Measurements from ENCODE around the gene GATB. TPM values are rescaled to one million over a fixed set of nuclear protein-coding genes. Genes with fewer than 3 reads are reported as not detected.

Gene GATB
- total and polyA plus RNA-seq, 2 experiments from 2014 or later = 17.7 to 18.9 TPM

DNA sequence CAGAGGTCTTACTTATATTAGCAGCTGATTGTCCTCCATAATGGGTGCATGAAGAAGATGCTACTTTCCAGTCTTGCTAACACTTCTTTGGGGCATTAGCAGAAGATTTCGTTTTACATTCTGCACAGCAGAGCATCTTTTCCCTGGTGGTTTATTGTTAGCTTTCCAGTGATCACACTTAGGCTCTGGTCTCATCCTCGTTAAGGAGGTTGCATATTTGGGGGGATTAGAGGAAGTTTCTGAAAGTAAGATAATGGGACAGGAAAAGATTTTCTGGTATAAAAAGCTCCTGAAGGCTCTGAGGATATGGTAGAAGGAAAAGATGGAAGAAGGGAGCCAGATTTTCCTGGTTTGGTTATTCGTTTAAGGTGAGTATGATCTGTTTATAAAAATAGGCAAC is 134.1 kb downstream of the GATB start:
- ATAC-seq (no peak), DNase-seq (ENCODE audit: low spot score) (no peak)
- peaks cover 11% of the 10 kb centered on the region; the same call in 1 of the 2 replicates for H3K79me2 ChIP-seq (replicated peaks; ENCODE audit: insufficient read depth)
- Mint-ChIP-seq H3K4me1 (peaks cover 22% of the 10 kb centered on the region), H3K36me3 (ENCODE audit: low read depth) (no peaks in the 10 kb centered on the region), H3K27me3 (ENCODE audit: insufficient read depth, low read depth, poor library complexity) (no peaks in the 10 kb centered on the region), H3K27ac (no peak overlapping the region), H3K4me3 (no peak overlapping the region), H3K9me3 (no peaks in the 10 kb centered on the region)
- H3K9me2 ChIP-seq (ENCODE audit: insufficient read depth) = no peaks in the 10 kb centered on the region
- H3K4me1 ChIP-seq (ENCODE audit: insufficient read depth) = peaks cover 13% of the 10 kb centered on the region
- no peaks in the 10 kb centered on the region for H3F3A ChIP-seq (replicated peaks; ENCODE audit: low read depth)
- H3K36me3 ChIP-seq (ENCODE audit: insufficient read depth) = no peaks in the 10 kb centered on the region
- H3K4me3 ChIP-seq = no peak overlapping the region
- no peak overlapping the region for H2AFZ ChIP-seq
- no peaks in the 10 kb centered on the region; the same call in 1 of the 2 replicates for H4K20me1 ChIP-seq (replicated peaks; ENCODE audit: insufficient read depth)
- no peaks in the 10 kb centered on the region for H3K27me3 ChIP-seq (ENCODE audit: insufficient read depth)
- no peak for TF ChIP-seq EZH2 (IDR thresholded peaks at IDR 0.05; ENCODE audit: low read depth, unreplicated experiment)
- TF ChIP-seq, protein P1, sequence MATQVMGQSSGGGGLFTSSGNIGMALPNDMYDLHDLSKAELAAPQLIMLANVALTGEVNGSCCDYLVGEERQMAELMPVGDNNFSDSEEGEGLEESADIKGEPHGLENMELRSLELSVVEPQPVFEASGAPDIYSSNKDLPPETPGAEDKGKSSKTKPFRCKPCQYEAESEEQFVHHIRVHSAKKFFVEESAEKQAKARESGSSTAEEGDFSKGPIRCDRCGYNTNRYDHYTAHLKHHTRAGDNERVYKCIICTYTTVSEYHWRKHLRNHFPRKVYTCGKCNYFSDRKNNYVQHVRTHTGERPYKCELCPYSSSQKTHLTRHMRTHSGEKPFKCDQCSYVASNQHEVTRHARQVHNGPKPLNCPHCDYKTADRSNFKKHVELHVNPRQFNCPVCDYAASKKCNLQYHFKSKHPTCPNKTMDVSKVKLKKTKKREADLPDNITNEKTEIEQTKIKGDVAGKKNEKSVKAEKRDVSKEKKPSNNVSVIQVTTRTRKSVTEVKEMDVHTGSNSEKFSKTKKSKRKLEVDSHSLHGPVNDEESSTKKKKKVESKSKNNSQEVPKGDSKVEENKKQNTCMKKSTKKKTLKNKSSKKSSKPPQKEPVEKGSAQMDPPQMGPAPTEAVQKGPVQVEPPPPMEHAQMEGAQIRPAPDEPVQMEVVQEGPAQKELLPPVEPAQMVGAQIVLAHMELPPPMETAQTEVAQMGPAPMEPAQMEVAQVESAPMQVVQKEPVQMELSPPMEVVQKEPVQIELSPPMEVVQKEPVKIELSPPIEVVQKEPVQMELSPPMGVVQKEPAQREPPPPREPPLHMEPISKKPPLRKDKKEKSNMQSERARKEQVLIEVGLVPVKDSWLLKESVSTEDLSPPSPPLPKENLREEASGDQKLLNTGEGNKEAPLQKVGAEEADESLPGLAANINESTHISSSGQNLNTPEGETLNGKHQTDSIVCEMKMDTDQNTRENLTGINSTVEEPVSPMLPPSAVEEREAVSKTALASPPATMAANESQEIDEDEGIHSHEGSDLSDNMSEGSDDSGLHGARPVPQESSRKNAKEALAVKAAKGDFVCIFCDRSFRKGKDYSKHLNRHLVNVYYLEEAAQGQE (IDR thresholded peaks at IDR 0.05; ENCODE audit: unreplicated experiment) = no peak
- TF ChIP-seq EZH2phosphoT487 (IDR thresholded peaks at IDR 0.05; ENCODE audit: unreplicated experiment) = no peak
- no peak for TF ChIP-seq ZNF331 (CRISPR knock-in tag; IDR thresholded peaks at IDR 0.05; ENCODE audit: low read depth)
- TF ChIP-seq NANOG (IDR thresholded peaks at IDR 0.05; ENCODE audit: borderline replicate concordance) = no peak
- TF ChIP-seq JUNB (IDR thresholded peaks at IDR 0.05; ENCODE audit: unreplicated experiment) = no peak
- H3K4me2 ChIP-seq = no peak overlapping the region
- H3K27ac ChIP-seq (ENCODE audit: low read depth) = no peak overlapping the region

DNA sequence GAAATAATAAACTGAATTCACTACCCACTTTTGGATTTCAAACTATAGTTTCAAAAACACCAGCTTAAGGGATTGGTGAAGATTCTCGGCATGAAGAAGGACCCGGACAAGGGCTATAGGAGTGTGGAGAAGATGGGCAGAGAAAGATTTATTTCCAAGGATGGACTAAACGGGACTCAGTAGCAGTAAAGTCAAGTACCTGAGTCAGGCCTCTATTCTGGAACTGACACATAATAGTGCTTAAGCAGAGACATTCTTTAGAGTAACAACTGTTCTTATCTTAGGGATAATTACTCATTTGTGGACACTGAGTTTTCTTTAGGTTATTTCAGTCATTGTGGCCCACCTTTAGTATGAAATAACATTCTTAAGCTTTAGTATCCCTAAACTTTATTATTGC is 134.6 kb downstream of the GATB start:
- Histone ChIP-seq H3K27ac (ENCODE audit: low read depth) (no peak overlapping the region), H3K4me2 (no peak overlapping the region), H3K79me2 (replicated peaks; ENCODE audit: insufficient read depth) (peaks cover 12% of the 10 kb centered on the region; the same call in 1 of the 2 replicates), H3K36me3 (ENCODE audit: insufficient read depth) (no peaks in the 10 kb centered on the region), H4K20me1 (replicated peaks; ENCODE audit: insufficient read depth) (no peaks in the 10 kb centered on the region; the same call in 1 of the 2 replicates), H3K4me1 (ENCODE audit: insufficient read depth) (peaks cover 16% of the 10 kb centered on the region), H3K4me3 (no peak overlapping the region), H3K27me3 (ENCODE audit: insufficient read depth) (no peaks in the 10 kb centered on the region), H3K9me2 (ENCODE audit: insufficient read depth) (no peaks in the 10 kb centered on the region), H2AFZ (no peak overlapping the region), H3F3A (replicated peaks; ENCODE audit: low read depth) (no peaks in the 10 kb centered on the region)
- H3K27ac Mint-ChIP-seq = no peak overlapping the region
- H3K36me3 Mint-ChIP-seq (ENCODE audit: low read depth) = no peaks in the 10 kb centered on the region
- H3K4me3 Mint-ChIP-seq = no peak overlapping the region
- H3K9me3 Mint-ChIP-seq = no peaks in the 10 kb centered on the region
- no peaks in the 10 kb centered on the region for H3K27me3 Mint-ChIP-seq (ENCODE audit: insufficient read depth, low read depth, poor library complexity)
- H3K4me1 Mint-ChIP-seq = peaks cover 28% of the 10 kb centered on the region
- TF ChIP-seq STAT1 (IDR thresholded peaks at IDR 0.05; ENCODE audit: unreplicated experiment) (no peak), NANOG (IDR thresholded peaks at IDR 0.05; ENCODE audit: borderline replicate concordance) (no peak), CREB1 (CRISPR knock-in tag; IDR thresholded peaks at IDR 0.05; ENCODE audit: low read depth) (no peak), ZNF331 (CRISPR knock-in tag; IDR thresholded peaks at IDR 0.05; ENCODE audit: low read depth) (no peak), JUNB (IDR thresholded peaks at IDR 0.05; ENCODE audit: unreplicated experiment) (no peak), ZNF114 (CRISPR knock-in tag; IDR thresholded peaks at IDR 0.05) (no peak)
- TF ChIP-seq, protein P1 (IDR thresholded peaks at IDR 0.05; ENCODE audit: unreplicated experiment) = no peak
- no peak for DNase-seq (ENCODE audit: low spot score)
- no peak for ATAC-seq
